ENCODE results near the gene GNAI3.

Gene GNAI3

DNA sequence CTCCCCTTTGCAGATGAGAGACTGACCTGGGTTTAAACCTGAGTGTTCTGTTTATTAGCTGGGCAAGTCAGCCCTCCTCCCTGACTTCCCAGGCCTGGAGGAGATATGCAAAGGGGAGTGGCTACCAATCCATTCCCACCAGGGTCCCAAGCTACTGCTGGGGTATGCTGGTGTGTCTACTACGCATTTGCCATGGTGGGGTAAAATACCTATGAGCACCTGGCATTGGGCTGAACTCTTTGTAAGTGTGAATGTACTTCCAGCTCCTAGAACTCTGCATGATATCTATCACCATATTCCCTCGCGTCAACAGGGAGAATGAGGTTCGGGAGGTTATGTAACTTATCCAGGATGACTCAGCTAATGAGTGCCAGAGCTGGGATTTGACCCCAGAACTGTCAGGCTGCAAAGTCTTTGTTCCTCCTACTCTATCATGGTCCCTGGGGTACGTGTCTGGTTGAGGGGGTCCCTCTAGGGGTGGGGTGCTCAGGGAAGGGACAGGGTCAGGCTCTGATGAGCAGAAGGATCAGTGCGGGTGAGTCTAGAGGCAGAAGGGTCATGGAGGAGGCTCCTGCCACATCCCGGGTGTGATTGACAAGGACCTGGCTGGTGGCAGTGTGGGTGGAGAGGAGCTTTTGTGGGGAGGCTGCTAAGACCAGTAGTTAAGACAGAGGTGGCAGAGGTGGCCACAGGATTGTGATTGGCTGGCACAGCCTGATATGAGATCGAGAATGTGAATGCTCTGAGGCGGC lies 88.0 kb downstream of the GNAI3 start:
- DNase-seq (ENCODE audit: low read depth in 3 of 3) = no peak

DNA sequence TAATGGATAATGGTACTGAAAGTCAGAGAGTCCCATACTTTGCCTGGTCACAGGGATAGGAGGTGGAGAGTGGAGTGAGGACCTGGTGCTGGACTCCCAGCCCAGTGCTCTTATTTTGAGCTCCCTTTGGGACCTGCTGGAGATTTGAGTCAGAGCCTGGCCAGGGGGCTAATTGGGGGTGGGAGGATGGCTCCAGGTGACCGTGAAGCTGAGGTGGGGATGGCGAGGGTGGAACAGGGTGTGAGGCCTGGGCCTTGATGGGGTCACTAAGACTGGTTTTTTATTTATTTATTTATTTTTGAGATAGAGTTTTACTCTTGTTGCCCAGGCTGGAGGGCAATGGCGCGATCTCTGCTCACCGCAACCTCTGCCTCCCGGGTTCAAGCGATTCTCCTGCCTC lies 89.0 kb downstream of the GNAI3 start:
- DNase-seq (ENCODE audit: low read depth in 3 of 3) = no peak

DNA sequence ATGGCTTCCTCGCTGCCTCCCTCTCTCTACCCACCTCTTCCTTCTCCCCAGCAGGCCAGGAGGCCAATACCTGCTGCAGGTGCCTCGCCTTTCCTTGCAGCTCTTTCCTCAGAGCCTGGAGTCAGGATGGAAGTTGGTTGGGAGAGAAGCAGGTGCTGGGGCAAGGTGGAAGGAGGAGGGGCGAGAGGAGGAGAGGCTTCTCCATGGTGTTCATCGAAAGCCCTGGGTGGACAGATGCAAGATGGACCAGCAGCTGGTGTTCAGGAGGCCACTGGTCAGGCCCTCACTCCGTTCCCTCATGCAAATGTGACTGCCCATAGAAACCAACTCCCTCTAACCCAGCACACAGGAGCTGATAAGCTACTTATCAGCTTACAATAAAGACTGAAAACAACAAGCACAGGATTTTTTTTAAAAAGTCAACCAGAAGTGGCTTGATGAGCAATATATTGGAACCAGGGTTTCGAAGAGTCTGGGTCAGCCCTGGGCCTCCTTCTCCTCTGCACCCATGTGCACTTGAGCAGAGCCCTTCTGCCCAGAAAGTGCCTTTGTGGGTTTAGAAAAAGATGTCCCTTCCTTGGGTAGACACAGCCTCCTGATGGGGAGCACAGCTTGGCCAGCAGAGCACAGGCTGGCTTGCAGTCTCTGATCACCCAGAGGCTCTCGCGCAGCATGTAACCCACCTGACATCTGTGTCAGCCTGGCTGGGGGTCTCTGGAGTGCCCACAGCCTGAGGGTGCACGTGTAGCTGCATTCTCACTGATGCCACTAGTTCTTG lies 90.8 kb downstream of the GNAI3 start:
- no peak for DNase-seq (ENCODE audit: low read depth in 3 of 3)

DNA sequence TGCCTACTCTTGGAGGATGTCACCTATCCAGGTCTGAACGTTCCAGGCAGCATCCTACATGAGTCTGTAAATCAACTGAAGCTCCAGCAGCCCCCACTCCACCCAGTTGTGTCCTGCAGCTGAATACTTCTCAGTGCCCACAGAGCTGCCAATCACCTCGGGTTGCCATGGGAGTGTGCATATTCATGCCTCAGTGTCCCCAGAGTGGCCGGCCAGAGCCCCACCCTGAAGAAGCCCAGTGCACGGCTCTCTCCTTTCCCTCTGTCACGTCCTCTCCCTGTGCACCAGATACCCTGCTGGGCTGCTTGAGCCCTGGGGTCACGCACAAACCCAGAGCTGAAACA lies 91.4 kb downstream of the GNAI3 start:
- no peak for DNase-seq (ENCODE audit: low read depth in 3 of 3)

DNA sequence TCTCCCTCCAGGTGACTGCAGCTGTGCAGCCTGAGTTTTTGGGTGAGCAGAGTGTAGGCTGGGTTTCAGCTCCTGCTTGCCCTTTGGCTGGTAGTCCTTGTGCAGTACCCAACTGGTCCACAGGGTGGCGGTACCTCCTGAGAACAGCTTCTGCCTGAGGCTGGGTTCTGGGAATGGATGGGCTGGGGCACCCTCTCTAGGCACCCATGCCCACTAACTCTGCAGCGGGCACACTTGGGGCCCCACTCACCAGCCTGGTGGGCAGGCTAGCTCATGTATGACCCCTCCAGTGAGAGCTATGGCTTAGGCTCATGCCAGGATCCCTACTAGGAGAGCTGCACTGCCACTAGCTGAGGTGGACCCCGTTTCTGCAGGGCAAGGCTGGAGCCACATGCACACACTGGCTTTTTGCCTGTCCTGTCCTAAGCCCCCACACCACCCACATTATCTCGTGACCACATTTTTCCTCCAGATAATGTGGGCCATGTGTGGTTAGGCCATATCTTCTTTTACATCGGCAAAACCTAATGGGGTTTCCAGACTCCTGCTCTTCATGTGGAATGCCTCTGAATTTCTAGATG lies 92.0 kb downstream of the GNAI3 start:
- DNase-seq (ENCODE audit: low read depth in 3 of 3) = peak; percentile 82 to 92 (median 86)

DNA sequence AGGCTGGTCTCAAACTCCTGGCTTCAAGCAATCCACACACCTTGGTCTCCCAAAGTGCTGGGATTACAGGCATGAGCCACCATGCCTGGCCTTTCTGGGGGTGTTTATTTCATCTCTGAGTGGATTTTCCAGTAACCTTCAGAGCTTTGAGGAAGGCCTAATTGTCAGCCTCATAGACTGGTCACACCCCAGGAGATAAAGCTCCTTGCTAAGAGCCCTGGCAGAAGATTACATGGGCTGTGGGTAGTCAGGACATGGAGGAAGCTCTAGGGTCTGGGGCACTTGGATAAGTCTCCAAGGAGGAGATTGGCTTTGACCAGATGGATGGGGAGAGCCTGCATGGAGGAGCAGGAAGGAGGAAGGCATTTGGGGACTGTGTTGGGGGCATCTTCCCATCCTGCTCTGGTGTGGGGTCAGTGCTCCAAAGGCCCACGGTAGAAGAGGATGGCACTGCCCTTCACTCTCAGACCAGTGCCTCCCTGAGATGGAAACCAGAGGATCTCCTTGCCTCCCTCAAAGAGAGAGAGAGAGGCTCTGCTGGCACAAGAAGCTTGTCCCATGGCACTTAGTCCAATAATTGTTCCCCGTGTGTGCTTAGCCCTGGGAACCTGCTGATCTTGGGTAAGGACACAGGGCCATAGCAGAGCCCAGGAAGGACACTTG lies 92.8 kb downstream of the GNAI3 start:
- DNase-seq (ENCODE audit: low read depth in 3 of 3) = no peak

DNA sequence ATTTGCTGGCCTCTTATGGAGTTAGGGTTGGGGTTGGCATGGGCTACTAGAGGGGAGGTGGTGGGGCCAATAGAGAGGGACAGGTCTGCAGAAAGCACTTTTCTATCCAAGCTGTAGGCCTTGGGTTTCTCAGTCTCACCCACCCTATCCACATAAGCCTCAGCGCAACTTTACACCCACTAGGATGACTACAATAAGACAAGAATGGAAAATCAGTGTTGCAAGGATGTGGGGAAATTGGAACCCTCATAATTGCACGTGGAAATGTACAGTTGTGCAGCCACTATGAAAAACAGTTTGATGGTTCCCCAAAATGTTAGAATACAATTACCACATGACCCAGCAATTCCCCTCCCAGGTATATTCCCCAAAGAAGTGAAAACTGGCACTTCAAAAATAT lies 93.4 kb downstream of the GNAI3 start:
- DNase-seq (ENCODE audit: low read depth in 3 of 3) = no peak

DNA sequence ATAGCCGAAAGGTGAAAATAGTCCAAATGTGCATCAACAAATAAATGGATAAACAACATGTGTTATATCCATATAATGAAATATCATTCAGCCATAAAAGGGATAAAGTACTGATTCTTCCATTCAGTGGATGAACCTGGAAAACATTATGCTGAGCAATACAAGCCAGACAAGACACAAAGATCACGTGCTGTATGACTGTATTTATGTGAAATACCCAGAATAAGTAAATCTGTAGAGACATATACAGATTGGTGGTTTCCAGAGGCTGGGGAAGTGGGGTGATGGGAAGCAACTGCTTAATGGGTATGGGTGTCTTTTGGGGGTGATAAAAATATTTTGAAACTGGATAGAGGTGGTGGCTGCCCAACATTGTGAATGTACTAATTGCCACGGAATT lies 94.2 kb downstream of the GNAI3 start:
- DNase-seq (ENCODE audit: low read depth in 3 of 3) = no peak

DNA sequence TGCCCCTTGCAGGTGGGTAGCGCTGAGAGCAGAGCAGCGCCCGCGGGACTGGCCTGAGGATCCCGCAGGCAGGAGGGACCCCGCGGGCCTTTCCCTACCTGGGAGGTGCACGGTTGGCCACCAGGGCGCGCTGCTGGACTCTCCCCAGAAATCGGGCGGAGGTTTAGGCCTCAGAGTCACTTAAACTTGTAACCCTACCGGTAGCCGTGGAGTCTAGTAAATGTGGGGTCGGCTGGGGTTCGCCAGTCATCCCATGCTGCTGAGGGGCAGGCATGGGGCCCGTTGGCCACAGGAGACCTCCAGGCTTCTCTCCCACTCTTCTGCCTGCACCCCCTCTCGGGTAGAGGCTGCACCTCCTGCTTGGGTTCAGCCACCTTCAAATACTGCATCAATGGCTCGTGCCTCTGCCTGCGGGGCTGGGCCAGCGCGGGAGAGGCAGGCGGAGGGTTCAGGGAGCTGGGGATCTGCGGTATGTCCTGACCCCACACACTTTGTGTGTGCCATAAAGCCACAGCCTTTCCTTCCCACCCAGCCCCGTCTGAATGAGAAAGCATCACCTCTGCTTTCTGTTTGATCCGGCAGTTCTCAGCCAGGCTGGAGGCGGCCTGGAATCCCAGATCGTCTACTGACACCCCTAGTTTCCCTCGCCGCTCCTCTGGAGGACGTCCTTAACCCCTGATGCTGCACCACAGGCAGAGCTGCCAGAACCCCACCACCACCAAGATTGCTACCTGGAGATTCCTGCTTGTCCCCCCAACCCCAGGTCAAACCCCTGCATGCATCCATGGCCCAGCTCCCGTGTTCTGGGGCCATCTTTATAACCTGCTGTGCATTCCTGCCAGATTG lies 95.2 kb downstream of the GNAI3 start:
- peak; percentile 72 to 86 (median 80) for DNase-seq (ENCODE audit: low read depth in 3 of 3)

DNA sequence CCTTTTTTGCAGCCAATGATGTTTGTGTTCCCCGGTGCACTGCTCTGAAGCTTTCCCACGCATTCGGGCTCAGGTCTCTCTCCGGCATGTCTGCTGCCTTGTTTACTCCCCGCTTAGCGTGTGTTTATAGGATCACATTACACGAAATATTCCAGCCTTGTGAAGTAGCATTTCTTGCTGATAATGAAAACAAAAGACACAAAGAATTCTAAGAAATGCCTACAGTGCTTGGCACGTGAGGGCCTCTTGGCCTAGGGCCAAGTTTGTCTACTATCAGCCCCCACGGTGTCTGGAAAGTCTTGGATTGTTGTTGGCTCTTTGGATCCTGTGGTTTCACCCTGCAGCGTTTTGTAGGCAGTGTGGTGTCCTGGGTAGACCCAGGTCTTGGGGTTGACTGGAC lies 96.3 kb downstream of the GNAI3 start:
- no peak for DNase-seq (ENCODE audit: low read depth in 3 of 3)

DNA sequence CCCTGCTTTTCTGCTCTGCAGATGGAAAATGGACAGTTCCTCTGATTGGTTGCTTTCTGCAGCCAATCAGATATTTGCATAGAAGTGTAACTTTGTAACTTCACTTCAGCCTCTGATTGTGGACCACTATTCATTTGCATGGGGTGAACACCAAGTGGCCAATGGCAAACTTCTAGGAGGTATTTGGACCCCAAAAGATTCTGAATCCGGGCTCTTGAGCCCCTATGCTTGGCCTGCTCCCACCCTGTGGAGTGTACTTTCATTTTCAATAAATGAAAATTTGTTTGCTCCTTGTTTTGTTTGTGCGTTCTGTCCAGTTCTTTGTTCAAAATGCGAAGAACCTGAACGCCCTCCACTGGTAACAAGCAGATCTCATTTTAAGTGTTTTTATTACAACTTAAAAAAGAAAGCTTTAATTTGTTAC lies 101.1 kb downstream of the GNAI3 start:
- no peak for DNase-seq (ENCODE audit: low read depth in 3 of 3)

DNA sequence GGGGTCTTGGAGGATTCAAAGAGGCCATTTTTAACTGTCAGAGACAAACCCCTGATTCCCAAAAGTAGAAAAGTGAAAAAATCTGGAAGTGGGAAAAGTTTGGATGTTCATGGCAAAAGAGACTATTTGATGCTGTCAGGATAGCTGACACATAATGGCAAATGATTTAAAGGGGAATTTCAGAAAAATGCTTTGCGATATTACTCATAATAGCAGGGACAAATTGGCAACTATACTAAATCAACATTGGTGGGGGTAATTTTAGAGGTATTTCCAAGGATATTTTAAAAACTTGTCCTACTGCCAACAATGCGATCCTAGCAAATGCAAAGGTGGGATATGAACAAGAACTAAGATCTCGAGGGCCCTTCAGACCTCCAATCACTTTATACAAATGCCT lies 102.2 kb downstream of the GNAI3 start:
- no peak for DNase-seq (ENCODE audit: low read depth in 3 of 3)

DNA sequence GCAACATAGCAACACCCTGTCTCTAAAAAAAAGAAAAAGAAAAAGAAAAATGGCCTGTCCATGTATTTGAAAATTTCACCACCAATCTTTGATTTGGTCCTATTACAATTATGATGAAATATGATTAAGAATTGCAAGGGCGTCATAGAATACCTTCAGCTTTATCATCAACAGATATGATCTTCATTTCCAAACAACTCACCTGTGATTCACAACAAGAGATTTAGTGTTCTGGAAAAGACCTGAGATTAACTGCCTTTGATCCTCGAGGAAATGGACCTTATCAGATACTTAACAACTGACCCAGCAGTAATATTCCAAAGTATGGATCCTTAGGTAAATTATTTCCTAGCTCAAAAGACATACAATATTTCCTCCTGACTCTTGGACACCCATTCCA lies 104.0 kb downstream of the GNAI3 start:
- no peak for DNase-seq (ENCODE audit: low read depth in 3 of 3)

DNA sequence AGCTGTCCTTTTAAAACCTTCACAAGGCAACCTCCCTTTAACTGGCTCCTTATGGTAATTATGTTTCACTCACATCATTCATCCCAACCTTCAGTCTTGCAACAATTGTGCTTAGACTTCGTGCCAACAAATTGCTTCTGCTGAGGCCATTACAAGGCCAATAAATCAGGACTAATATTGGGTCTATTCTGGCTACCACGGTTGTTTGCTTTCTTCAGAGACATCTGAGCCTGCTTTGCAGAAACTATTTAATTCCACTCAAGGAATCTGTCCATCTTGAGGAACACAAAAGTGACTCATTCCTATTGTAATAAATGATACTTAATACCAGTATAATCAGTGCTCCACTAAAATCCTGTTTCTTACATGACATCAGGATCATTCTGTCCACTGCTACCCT lies 104.9 kb downstream of the GNAI3 start:
- DNase-seq (ENCODE audit: low read depth in 3 of 3) = no peak

DNA sequence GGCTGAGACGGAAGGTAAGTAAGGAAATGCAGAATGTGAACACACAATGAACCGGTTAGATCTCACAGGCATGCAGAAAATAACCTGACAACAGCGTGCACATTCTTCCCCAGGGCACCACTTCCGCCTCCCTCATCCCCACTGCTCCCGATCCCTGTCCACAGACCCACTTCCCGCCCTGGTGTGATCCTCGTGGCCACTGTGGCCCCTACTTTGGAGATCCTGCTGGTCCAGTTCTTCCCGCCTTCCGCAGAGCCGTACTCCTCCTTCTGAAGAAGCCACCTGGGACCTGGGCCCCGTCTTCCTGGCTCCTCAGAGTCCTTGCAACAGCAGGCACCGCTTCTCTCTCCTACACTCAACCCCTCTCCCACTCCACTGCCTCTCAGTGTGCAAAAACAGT lies 106.1 kb downstream of the GNAI3 start:
- no peak for DNase-seq (ENCODE audit: low read depth in 3 of 3)

DNA sequence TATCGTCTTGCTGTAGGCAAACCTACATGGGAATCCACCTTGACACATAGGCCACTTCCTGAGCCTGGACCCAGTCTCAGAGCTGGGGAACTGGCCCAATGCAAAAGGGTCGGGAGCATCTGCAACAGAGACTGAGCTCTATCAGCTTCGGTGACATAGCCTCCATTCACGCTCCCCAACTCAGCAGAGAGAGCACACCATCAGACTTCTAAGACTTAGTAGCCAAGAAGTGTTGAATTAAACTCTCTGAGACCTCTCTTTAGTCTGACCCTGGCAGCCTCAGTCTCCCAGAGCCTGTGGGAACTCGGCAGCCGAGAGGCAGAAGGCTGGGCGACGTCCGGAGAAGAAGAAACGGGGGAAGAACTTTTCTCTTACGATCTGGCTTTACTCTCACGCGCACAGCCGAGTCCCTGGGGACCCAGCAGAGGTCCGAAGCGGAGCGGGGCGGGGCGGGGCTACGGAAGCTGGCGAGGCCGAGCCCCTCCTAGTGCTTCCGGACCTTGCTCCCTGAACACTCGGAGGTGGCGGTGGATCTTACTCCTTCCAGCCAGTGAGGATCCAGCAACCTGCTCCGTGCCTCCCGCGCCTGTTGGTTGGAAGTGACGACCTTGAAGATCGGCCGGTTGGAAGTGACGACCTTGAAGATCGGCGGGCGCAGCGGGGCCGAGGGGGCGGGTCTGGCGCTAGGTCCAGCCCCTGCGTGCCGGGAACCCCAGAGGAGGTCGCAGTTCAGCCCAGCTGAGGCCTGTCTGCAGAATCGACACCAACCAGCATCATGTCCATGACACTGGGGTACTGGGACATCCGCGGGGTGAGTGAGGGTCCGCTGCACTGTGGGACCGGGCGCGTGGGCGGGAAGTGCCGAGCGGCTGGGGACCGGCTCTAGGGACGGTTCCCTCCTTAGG lies 107.5 kb downstream of the GNAI3 start, which contains the start of gene GSTM4:
GSTM4 (plus strand) TSS at position 485 of the 905 bp plus-strand sequence; CDS start at position 776, 291 bp downstream.
- DNase-seq (ENCODE audit: low read depth in 3 of 3) = peak; percentile 40 to 77 (median 40)

DNA sequence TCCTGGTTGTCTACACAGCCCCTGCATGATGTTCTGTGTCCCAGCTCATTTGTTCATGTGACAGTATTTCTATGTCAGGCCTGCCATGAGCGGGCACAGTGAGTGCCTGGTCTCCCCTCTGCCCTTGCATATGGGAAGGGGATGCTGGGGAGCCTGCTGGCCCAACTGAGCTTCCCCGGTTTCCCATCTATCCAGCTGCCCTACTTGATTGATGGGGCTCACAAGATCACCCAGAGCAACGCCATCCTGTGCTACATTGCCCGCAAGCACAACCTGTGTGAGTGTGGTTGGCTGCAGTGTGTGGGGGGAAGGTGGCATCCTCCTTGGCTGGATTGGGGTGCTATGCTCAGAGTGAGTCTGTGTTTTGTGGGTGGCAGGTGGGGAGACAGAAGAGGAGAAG lies 109.0 kb downstream of the GNAI3 start:
- DNase-seq (ENCODE audit: low read depth in 3 of 3) = no peak

DNA sequence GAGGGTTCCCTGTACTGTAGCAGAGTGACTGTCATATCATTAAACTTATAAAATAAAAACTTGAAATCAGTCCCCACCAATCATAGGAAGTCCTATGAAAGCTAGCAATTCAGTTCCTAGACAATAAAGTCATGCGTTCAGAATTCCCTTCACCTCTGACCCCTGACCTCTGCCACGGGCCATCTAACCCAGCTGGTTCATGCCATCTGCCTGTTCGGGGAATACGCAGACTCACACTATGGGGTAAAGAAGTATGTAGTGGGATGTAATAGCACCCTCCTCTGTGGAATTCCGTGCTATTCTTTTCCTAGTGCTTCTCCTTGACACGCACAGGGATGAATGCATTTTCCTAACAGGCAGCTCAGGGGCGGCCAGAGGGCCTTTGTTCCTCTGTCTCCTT lies 109.6 kb downstream of the GNAI3 start:
- DNase-seq (ENCODE audit: low read depth in 3 of 3) = no peak

DNA sequence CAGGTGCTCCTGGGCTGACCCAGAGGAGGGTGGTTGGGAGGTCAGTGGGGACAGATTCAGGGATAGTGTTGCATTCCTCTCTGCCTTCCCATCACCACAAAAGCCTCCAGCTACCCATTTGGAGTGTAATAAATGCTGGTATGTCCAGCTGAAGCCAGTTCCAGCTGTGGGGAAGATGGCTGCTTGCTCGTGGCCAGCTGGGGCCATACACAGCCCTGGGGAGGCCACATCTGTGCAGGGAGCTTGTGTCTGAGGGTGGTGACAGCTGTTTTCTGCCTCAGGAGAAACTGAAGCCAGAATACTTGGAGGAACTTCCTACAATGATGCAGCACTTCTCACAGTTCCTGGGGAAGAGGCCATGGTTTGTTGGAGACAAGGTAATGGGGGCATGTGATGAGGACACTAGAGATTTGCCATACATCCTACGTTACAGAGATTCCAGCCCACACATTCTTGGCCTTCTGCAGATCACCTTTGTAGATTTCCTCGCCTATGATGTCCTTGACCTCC lies 110.2 kb downstream of the GNAI3 start:
- DNase-seq (ENCODE audit: low read depth in 3 of 3) = no peak

DNA sequence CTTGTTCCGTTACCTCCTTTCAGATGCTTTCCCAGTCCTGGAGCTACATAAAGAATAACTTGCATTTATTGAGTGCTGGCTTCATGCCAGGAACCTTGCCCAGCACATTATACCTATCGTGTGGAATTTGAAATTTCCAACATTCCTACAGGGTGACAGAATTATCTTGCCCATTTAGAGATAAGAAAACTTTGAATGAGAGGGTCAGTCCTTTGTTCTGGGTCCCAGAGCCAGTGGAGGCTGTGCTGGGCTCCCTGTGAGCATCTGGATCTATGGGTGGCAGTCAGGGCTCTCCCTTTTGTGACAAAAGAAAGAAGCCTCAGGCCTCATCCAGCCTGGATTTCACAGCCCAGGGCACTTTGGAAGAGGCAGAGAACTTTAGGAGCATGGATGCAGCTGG lies 110.7 kb downstream of the GNAI3 start:
- DNase-seq (ENCODE audit: low read depth in 3 of 3) = no peak

All from stimulated activated CD4-positive, alpha-beta T cell treated with anti-CD3 and anti-CD28 coated beads, TNF-alpha, amount 100 ng/mL, for 24 hours (primary cell).